Activated CD8-positive, alpha-beta memory T cell treated with anti-CD3 and anti-CD28 coated beads, Interleukin-2, amount 50 U/mL, for 1 hour (primary cell): Measurements from ENCODE around the gene PCDHA6.
"Not testable (repeated sequence)": the region's sequence is repeated elsewhere in the genome, so short reads cannot be mapped to it uniquely, and the experiment has no call there.

ENCODE experiments used
- DNase-seq: peaks from one replicate; pipeline ENCODE4 v3.0.0-alpha.2; 2020; ENCODE audit errors: extremely low read depth

Gene PCDHA6

GRCh38 chr5:140827704-140828361 lies at the start of gene PCDHA6:
Gene PCDHA6, plus strand, starts transcription at chr5:140827960. Its CDS starts 132 bp downstream, at chr5:140828092.
- DNase-seq: no peak

GRCh38 chr5:140780512-140780911 lies 47.2 kb upstream of the PCDHA6 start:
- no peak for DNase-seq

GRCh38 chr5:140785905-140786686 lies 41.7 kb upstream of the PCDHA6 start, which contains the start of gene PCDHA1:
Gene PCDHA1, plus strand, starts transcription at chr5:140786140.
- DNase-seq: no peak

GRCh38 chr5:140787422-140787821 lies 40.3 kb upstream of the PCDHA6 start:
- DNase-seq: not testable (repeated sequence)

- DNase-seq: not testable (repeated sequence)
Observed at GRCh38 chr5:140787849-140788504, 39.8 kb upstream of the PCDHA6 start.

- DNase-seq: no peak
Observed at GRCh38 chr5:140791089-140791488, 36.7 kb upstream of the PCDHA6 start.

- DNase-seq: no peak
Observed at GRCh38 chr5:140794595-140795258, 33.0 kb upstream of the PCDHA6 start, which contains the start of gene PCDHA2. Gene PCDHA2, plus strand, starts transcription at chr5:140794852.

- DNase-seq: no peak
Observed at GRCh38 chr5:140795259-140795641, 32.5 kb upstream of the PCDHA6 start.

GRCh38 chr5:140796072-140796717 lies 31.6 kb upstream of the PCDHA6 start:
- not testable (repeated sequence) for DNase-seq

- DNase-seq: no peak
Observed at GRCh38 chr5:140796718-140797095, 31.1 kb upstream of the PCDHA6 start.

- no peak for DNase-seq
Observed at GRCh38 chr5:140800816-140801493, 26.8 kb upstream of the PCDHA6 start, which contains the start of gene PCDHA3. Gene PCDHA3, plus strand, starts transcription at chr5:140801057.

- no peak for DNase-seq
Observed at GRCh38 chr5:140801494-140801841, 26.3 kb upstream of the PCDHA6 start.

GRCh38 chr5:140802381-140802780 lies 25.4 kb upstream of the PCDHA6 start:
- DNase-seq: not testable (repeated sequence)

- no peak for DNase-seq
Observed at GRCh38 chr5:140802781-140803271, 24.9 kb upstream of the PCDHA6 start.

- no peak for DNase-seq
Observed at GRCh38 chr5:140806834-140807775, 20.7 kb upstream of the PCDHA6 start, which contains the start of gene PCDHA4. Gene PCDHA4, plus strand, starts transcription at chr5:140807068.

GRCh38 chr5:140808241-140808888 lies 19.4 kb upstream of the PCDHA6 start:
- not testable (repeated sequence) for DNase-seq

- no peak for DNase-seq
Observed at GRCh38 chr5:140808889-140809291, 18.9 kb upstream of the PCDHA6 start.

GRCh38 chr5:140821375-140822280 lies 6.1 kb upstream of the PCDHA6 start, which contains the start of gene PCDHA5:
Gene PCDHA5, plus strand, starts transcription at chr5:140821613.
- DNase-seq: no peak
